ENCODE data around the gene EBLN1.

Gene EBLN1

DNA sequence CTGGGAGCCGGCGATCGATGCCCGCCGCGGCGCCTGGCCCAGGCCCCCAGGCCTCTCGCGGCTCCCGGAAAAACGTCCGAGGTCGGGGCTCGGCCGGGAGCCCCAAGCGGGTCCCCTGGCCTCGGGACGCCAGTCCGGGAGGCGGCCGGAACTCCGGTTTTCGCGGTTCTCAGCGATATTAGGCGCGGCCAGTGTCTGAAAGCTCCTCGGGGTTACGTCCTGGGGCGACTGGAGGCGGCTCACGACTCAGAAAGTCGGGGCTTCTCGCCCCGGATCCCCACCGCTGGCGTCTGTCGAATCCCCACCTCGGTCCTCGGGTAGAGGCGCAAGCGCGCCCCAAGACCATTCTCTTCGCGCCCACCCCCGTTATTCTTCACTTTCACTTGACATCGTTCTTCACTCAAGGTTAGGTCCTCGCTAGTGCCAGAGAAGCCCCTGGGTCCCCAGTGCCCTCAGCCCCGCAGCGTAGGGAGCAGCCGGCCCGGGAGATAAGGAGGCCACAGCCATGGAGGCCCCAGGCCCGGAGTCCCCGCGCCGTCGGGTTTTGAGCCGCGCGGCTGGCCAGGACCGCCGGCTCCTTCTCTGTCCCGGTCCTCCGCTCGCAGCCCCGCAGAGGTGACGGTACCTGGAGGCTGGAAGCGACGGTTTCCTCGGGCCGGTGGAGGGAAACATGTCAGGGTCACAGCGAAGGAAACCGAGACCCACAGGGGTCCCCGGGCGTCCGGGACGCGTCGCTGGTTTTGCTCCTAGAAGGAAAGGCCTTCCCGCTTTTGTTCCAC lies 35.2 kb upstream of the EBLN1 start:
- no peaks in the 10 kb centered on the region for H4K20me1 ChIP-seq (ENCODE audit: insufficient read depth, low read length)
- no peak overlapping the region for H3K4me3 ChIP-seq (ENCODE audit: low read depth in 1 of 2, low read length in 2 of 2)

DNA sequence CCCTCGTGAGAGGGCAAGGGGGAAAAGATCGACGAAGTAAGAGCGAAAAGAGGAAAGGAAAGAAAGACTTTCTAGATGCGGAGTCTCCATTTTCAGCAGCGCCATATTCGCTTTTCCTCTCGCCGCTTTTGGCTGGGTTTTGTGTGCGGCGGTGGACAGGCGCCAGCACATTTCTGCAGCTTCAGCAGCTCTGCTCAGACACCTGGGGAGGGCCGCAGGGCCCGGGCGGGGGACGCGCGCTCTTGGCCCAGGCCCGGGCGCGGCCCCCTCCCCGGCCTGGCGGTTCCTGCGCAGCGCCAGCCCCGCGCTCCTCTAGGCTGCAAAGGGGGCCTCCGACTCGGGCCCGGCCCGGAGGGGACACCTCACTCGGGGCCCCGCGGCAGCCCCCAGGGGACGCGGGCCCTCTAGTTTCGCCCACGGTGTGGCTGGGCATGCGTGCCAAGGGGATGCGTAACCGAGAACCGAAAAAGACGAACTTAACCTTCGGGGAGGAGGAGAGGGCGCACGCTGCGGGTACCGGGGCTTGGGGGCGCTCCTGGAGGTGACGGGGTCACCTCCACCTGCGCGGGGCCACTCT lies 34.5 kb upstream of the EBLN1 start:
- no peak overlapping the region for H3K9ac ChIP-seq (ENCODE audit: low read depth, low read length)
- H3K27ac ChIP-seq (ENCODE audit: low read length), result no peak overlapping the region
- H3K4me2 ChIP-seq (ENCODE audit: insufficient read depth, low read length), result peak overlapping the region; percentile 59
- H2AFZ ChIP-seq (ENCODE audit: low read depth, low read length), result no peak overlapping the region
- DNase-seq, result no peak
- H3K27me3 ChIP-seq (ENCODE audit: insufficient read depth, low read length, poor library complexity), result peaks cover 25% of the 10 kb centered on the region
- no peak for ATAC-seq (ENCODE audit: insufficient read depth, low read depth)
- TF ChIP-seq, protein P1, sequence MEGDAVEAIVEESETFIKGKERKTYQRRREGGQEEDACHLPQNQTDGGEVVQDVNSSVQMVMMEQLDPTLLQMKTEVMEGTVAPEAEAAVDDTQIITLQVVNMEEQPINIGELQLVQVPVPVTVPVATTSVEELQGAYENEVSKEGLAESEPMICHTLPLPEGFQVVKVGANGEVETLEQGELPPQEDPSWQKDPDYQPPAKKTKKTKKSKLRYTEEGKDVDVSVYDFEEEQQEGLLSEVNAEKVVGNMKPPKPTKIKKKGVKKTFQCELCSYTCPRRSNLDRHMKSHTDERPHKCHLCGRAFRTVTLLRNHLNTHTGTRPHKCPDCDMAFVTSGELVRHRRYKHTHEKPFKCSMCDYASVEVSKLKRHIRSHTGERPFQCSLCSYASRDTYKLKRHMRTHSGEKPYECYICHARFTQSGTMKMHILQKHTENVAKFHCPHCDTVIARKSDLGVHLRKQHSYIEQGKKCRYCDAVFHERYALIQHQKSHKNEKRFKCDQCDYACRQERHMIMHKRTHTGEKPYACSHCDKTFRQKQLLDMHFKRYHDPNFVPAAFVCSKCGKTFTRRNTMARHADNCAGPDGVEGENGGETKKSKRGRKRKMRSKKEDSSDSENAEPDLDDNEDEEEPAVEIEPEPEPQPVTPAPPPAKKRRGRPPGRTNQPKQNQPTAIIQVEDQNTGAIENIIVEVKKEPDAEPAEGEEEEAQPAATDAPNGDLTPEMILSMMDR (IDR thresholded peaks at IDR 0.05; ENCODE audit: borderline replicate concordance, extremely low read depth, low read length, poor library complexity, severe bottlenecking), result no peak
- TF ChIP-seq EZH2 (IDR thresholded peaks at IDR 0.05; ENCODE audit: borderline replicate concordance, low read depth, low read length, severe bottlenecking), result no peak
- peak overlapping the region in 1 of 2 experiments; percentile 38; a peak in 2 of 4 replicates for H3K4me3 ChIP-seq (ENCODE audit: low read depth in 1 of 2, low read length in 2 of 2)
- H3K36me3 ChIP-seq (ENCODE audit: insufficient read depth, low read length), result no peaks in the 10 kb centered on the region
- peaks cover 7% of the 10 kb centered on the region for H3K4me1 ChIP-seq (ENCODE audit: insufficient read depth, low read length)
- no peaks in the 10 kb centered on the region for H3K9me3 ChIP-seq (ENCODE audit: insufficient read depth, low read length, severe bottlenecking)
- H3K79me2 ChIP-seq (ENCODE audit: insufficient read depth, low read length), result no peaks in the 10 kb centered on the region
- H4K20me1 ChIP-seq (ENCODE audit: insufficient read depth, low read length), result no peaks in the 10 kb centered on the region

More for the DNA sequence above, 35.2 kb upstream of the EBLN1 start:
- H3K27ac ChIP-seq (ENCODE audit: low read length), result no peak overlapping the region
- H3K36me3 ChIP-seq (ENCODE audit: insufficient read depth, low read length), result no peaks in the 10 kb centered on the region
- H3K79me2 ChIP-seq (ENCODE audit: insufficient read depth, low read length), result no peaks in the 10 kb centered on the region
- H3K9me3 ChIP-seq (ENCODE audit: insufficient read depth, low read length, severe bottlenecking), result no peaks in the 10 kb centered on the region
- H3K9ac ChIP-seq (ENCODE audit: low read depth, low read length), result no peak overlapping the region
- ATAC-seq (ENCODE audit: insufficient read depth, low read depth) (no peak), DNase-seq (no peak)
- TF ChIP-seq, protein P1 (IDR thresholded peaks at IDR 0.05; ENCODE audit: borderline replicate concordance, extremely low read depth, low read length, poor library complexity, severe bottlenecking), result no peak
- no peak for TF ChIP-seq EZH2 (IDR thresholded peaks at IDR 0.05; ENCODE audit: borderline replicate concordance, low read depth, low read length, severe bottlenecking)
- peaks cover 7% of the 10 kb centered on the region for H3K4me1 ChIP-seq (ENCODE audit: insufficient read depth, low read length)
- H3K27me3 ChIP-seq (ENCODE audit: insufficient read depth, low read length, poor library complexity), result peaks cover 27% of the 10 kb centered on the region
- H2AFZ ChIP-seq (ENCODE audit: low read depth, low read length), result no peak overlapping the region
- H3K4me2 ChIP-seq (ENCODE audit: insufficient read depth, low read length), result no peak overlapping the region

DNA sequence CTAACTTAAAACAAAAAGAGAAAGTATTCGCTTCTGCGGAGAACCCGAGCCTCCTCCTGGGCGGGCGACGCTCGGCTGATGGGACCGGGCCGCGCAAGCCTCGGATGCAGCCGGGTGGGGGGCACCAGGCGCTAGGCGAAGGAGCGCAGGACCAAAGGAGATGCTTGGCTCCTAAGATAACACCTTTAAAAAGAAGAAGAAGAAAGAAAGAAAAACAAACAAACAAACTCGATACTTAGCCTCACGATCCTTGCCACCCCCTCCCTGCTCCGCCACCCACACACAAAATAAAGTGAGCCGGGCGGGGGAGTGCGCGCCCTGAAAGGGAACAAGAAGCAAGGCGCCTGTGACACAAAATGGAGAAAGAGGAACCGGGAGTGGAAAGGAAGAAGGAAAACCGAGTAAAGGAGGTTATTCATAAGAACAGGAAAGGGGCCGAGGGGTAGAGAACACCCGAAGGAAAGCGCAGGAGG lies 34.0 kb upstream of the EBLN1 start:
- no peak overlapping the region for H3K27ac ChIP-seq (ENCODE audit: low read length)
- H4K20me1 ChIP-seq (ENCODE audit: insufficient read depth, low read length), result no peaks in the 10 kb centered on the region
- H3K4me2 ChIP-seq (ENCODE audit: insufficient read depth, low read length), result peak overlapping the region; percentile 59
- H3K79me2 ChIP-seq (ENCODE audit: insufficient read depth, low read length), result no peaks in the 10 kb centered on the region
- H3K4me3 ChIP-seq (ENCODE audit: low read depth in 1 of 2, low read length in 2 of 2), result peak overlapping the region in 1 of 2 experiments; percentile 38; a peak in 2 of 4 replicates
- H3K4me1 ChIP-seq (ENCODE audit: insufficient read depth, low read length), result peaks cover 9% of the 10 kb centered on the region
- TF ChIP-seq, protein P1 (IDR thresholded peaks at IDR 0.05; ENCODE audit: borderline replicate concordance, extremely low read depth, low read length, poor library complexity, severe bottlenecking), result no peak
- peak; percentile 57 for TF ChIP-seq EZH2 (IDR thresholded peaks at IDR 0.05; ENCODE audit: borderline replicate concordance, low read depth, low read length, severe bottlenecking)
- H3K36me3 ChIP-seq (ENCODE audit: insufficient read depth, low read length), result no peaks in the 10 kb centered on the region
- peaks cover 25% of the 10 kb centered on the region for H3K27me3 ChIP-seq (ENCODE audit: insufficient read depth, low read length, poor library complexity)
- ATAC-seq (ENCODE audit: insufficient read depth, low read depth), result peak; percentile 62; the same call in 2 of the 3 replicates
- peak overlapping the region; percentile 43; the same call in 1 of the 2 replicates for H2AFZ ChIP-seq (ENCODE audit: low read depth, low read length)
- DNase-seq, result no peak
- H3K9ac ChIP-seq (ENCODE audit: low read depth, low read length), result no peak overlapping the region
- no peaks in the 10 kb centered on the region for H3K9me3 ChIP-seq (ENCODE audit: insufficient read depth, low read length, severe bottlenecking)
